ENCODE results near the gene PIK3C3.

GRCh38 chr18:41928581-41928980 is 26.5 kb upstream of the PIK3C3 start:
- TF ChIP-seq CTCF (IDR thresholded peaks at IDR 0.05) (no peak), POLR2A (IDR thresholded peaks at IDR 0.05) (no peak)
